ENCODE results near the gene VMO1. TPM values are rescaled to one million over a fixed set of nuclear protein-coding genes. Genes with fewer than 3 reads are reported as not detected.

Gene VMO1
- total RNA-seq, 4 donors from 2014 or later = 1.8 to 4.0 TPM; not detected in 2

DNA sequence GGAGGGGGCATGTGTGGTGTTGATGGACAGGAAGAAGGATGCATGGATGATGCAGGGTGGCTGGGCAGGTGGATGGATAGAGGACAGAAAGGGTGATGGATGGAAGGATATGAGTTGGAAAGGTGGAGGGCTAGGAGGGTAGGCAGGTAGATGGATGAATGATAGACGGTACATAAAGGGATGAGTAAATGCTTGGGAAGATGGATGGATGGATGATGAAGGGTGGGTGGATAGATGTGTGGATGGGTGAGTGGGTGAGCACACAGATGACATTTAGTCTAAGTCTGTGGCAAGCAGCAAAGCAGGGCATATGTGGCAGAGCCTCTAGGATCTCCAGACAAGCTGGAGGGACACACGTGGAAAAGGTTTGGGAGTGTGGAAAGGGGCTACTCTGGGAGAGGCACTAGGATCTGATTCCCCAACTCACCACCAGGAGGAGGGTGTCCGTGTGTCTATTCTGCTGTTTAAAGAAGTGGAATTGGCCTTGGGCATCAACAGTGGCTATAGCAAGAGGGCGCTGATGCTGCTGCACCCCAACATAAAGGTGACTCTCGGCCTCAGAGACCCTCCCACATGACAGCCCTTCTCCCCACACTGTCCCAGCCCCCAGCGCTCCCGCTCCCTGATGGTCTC, 29.0 kb upstream of the VMO1 start:
- intact Hi-C loops (cut with DNase I) = no loop called here
- Histone ChIP-seq H3K9me3 (no peaks in the 10 kb centered on the region), H3K27me3 (no peaks in the 10 kb centered on the region), H3K36me3 (peaks cover 0 to 7% of the 10 kb centered on the region in 2 donors), H3K4me3 (replicated peaks in 1 of 3) (no peak overlapping the region), H3K27ac (no peak overlapping the region), H3K4me1 (no peaks in the 10 kb centered on the region)
- DNase-seq = no peak
- TF ChIP-seq POLR2A (IDR thresholded peaks at IDR 0.05) = no peak
- TF ChIP-seq, protein P1, sequence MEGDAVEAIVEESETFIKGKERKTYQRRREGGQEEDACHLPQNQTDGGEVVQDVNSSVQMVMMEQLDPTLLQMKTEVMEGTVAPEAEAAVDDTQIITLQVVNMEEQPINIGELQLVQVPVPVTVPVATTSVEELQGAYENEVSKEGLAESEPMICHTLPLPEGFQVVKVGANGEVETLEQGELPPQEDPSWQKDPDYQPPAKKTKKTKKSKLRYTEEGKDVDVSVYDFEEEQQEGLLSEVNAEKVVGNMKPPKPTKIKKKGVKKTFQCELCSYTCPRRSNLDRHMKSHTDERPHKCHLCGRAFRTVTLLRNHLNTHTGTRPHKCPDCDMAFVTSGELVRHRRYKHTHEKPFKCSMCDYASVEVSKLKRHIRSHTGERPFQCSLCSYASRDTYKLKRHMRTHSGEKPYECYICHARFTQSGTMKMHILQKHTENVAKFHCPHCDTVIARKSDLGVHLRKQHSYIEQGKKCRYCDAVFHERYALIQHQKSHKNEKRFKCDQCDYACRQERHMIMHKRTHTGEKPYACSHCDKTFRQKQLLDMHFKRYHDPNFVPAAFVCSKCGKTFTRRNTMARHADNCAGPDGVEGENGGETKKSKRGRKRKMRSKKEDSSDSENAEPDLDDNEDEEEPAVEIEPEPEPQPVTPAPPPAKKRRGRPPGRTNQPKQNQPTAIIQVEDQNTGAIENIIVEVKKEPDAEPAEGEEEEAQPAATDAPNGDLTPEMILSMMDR (IDR thresholded peaks at IDR 0.05) = no peak
- WGBS, 2 donors = 85 to 89% methylated on average over 7 of the region's 7 CpGs

DNA sequence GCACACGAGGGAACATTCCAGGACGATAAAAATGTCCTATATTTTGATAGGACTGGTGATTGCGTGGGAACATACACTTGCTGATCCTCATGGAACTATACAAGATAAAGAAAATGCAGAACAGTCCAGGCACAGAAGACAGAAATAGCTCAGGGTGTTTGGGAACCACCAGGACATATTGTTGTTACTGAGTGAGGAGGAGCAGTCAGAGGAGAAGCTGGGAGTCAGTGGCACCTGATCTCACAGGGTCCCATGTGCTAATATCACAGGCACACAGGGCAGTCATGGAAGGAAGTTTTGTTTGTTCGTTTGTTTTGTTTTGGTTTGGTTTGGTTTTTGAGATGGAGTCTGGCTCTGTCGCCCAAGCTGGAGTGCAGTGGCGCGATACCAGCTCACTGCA, 26.5 kb upstream of the VMO1 start:
- 87 to 90% methylated on average over 7 of the region's 7 CpGs for WGBS, 2 donors
- Histone ChIP-seq H3K27ac (no peak overlapping the region), H3K27me3 (no peaks in the 10 kb centered on the region), H3K4me3 (replicated peaks in 1 of 3) (no peak overlapping the region), H3K36me3 (peaks cover 0 to 7% of the 10 kb centered on the region in 2 donors), H3K4me1 (peaks cover 5 to 9% of the 10 kb centered on the region in 2 donors), H3K9me3 (no peaks in the 10 kb centered on the region)
- intact Hi-C loops (cut with DNase I) = no loop called here
- no peak for TF ChIP-seq POLR2A (IDR thresholded peaks at IDR 0.05)
- TF ChIP-seq, protein P1 (IDR thresholded peaks at IDR 0.05) = no peak
- no peak for DNase-seq

DNA sequence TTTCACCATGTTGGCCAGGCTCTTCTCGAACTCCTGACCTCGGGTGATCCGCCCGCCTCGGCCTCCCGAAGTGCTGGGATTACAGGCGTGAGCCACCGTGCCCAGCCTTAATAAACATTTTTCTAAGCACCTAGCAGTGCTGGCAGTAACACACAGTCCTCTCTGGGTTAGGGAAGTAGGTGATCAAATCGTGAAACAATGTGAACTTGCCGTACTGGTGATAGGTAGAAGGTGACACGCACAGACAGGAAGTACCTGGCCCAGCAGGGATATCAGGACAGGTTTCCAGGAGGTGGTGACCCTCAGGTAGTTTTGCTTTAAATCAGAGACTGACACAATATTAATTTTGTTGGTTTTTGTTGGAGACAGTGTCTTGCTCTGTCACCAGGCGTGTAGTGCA, 25.3 kb upstream of the VMO1 start:
- DNase-seq = no peak
- Histone ChIP-seq H3K9me3 (no peaks in the 10 kb centered on the region), H3K4me1 (peaks cover 10 to 13% of the 10 kb centered on the region in 2 donors), H3K36me3 (peaks cover 0 to under 1% of the 10 kb centered on the region in 2 donors), H3K4me3 (replicated peaks in 1 of 3) (no peak overlapping the region), H3K27me3 (no peaks in the 10 kb centered on the region), H3K27ac (no peak overlapping the region)
- intact Hi-C loops (cut with DNase I) = no loop called here
- 97 to 98% methylated on average over 12 of the region's 12 CpGs for WGBS, 2 donors
- TF ChIP-seq, protein P1 (IDR thresholded peaks at IDR 0.05) = no peak
- no peak for TF ChIP-seq POLR2A (IDR thresholded peaks at IDR 0.05)

DNA sequence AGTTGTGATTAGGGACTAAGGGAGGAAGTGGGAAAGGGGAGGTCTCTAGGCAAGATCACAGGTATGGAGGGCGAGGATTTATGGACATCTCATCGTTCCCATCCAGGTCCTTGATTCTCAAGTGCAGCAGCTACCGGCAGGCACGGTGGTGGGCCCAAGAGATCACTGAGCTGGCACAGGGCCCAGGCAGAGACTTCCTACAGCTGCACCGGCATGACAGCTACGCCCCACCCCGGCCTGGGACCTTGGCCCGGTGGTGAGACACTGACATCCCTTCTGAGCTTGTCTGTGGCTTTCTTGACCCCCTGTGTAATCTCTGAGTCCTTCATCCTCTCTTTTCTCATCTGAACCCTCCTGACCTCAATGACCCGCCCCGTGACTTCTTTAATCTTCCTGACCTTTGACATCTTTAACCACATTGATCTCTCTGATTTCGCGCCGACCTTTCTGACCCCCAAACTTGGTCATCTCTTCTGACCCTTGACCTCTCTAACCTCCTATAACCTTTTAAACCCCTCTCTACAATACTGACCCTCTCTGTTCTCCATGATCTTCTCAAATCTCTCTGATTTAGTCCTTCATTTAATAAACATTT, 24.6 kb upstream of the VMO1 start:
- no peaks in the 10 kb centered on the region for H3K9me3 ChIP-seq
- WGBS, 2 donors = 64 to 71% methylated on average over 13 of the region's 13 CpGs
- intact Hi-C loops (cut with DNase I) = no loop called here
- TF ChIP-seq, protein P1 (IDR thresholded peaks at IDR 0.05) = no peak
- TF ChIP-seq POLR2A (IDR thresholded peaks at IDR 0.05) = no peak
- no peak for DNase-seq
- H3K4me1 ChIP-seq = peaks cover 16 to 17% of the 10 kb centered on the region in 2 donors
- no peaks in the 10 kb centered on the region for H3K36me3 ChIP-seq
- no peaks in the 10 kb centered on the region for H3K27me3 ChIP-seq
- H3K27ac ChIP-seq = no peak overlapping the region
- H3K4me3 ChIP-seq (replicated peaks in 1 of 3) = no peak overlapping the region

DNA sequence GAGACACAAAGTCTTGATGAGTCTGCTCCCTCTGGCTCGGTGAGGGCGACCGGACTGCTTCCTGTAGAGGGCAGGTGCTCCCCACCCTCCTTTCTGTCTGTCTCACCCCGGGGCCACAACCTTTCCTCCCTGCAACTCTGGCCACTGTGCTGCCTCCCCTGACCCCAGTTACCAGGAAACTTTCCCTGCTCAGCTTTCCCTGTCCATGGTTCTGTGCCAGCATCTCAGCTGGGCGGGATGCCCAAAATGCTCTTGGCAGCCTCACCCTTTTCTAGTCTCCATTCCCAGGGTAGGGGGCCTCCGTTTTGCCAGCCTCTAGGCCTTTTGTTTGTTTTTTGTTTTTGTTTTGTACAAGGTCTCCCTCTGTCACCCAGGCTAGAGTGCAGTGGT, 22.2 kb upstream of the VMO1 start:
- H3K27me3 ChIP-seq = no peaks in the 10 kb centered on the region
- TF ChIP-seq POLR2A (IDR thresholded peaks at IDR 0.05) = no peak
- TF ChIP-seq, protein P1 (IDR thresholded peaks at IDR 0.05) = no peak
- 43 to 50% methylated on average over 6 of the region's 6 CpGs for WGBS, 2 donors
- peak; percentile 61 to 67 for DNase-seq
- no peak overlapping the region for H3K27ac ChIP-seq
- no peak overlapping the region for H3K4me3 ChIP-seq (replicated peaks in 1 of 3)
- no peaks in the 10 kb centered on the region for H3K36me3 ChIP-seq
- intact Hi-C loops (cut with DNase I) = no loop called here
- H3K9me3 ChIP-seq = no peaks in the 10 kb centered on the region
- peaks cover 16 to 17% of the 10 kb centered on the region in 2 donors for H3K4me1 ChIP-seq
